Neural progenitor cell (in vitro differentiated cells): ENCODE results near the gene B3GNT4. TPM values are rescaled to one million over a fixed set of nuclear protein-coding genes. Genes with fewer than 3 reads are reported as not detected.

Experiments
- DNase-seq: peaks from one replicate; pipeline ENCODE4 v3.0.0-alpha.2; 2016; ENCODE audit warnings: low spot score
- H2AFZ ChIP-seq: fragments of 200-600 bp; sonication (generic); replicated peaks from 2 replicates; pipeline ENCODE4 v1.6.1; 2016; ENCODE audit warnings: antibody characterized with exemption
- H3F3A ChIP-seq: fragments of 200-600 bp; sonication (generic); 2 replicates; pipeline ENCODE4 v1.6.1; 2016; ENCODE audit warnings: antibody characterized with exemption, low read depth
- H3K27ac ChIP-seq: fragments of 200-600 bp; sonication (generic); 2 replicates; pipeline ENCODE4 v1.5.1; 2016; ENCODE audit warnings: mild to moderate bottlenecking
- H3K27me3 ChIP-seq: fragments of 200-600 bp; sonication (generic); 2 replicates; pipeline ENCODE4 v1.6.1; 2016; ENCODE audit warnings: mild to moderate bottlenecking, moderate library complexity
- H3K36me3 ChIP-seq: fragments of 200-600 bp; sonication (generic); 2 replicates; pipeline ENCODE4 v1.5.1; 2016
- H3K4me1 ChIP-seq: fragments of 200-600 bp; sonication (generic); 2 replicates; pipeline ENCODE4 v1.6.1; 2016; ENCODE audit warnings: mixed run types
- H3K4me2 ChIP-seq: fragments of 200-600 bp; sonication (generic); 2 replicates; pipeline ENCODE4 v1.6.1; 2016
- H3K4me3 ChIP-seq: fragments of 200-600 bp; sonication (generic); 2 replicates; pipeline ENCODE4 v1.5.1; 2016
- H3K79me2 ChIP-seq: fragments of 200-600 bp; sonication (generic); 2 replicates; pipeline ENCODE4 v1.6.1; 2016; ENCODE audit warnings: low read depth
- H3K9ac ChIP-seq: fragments of 200-600 bp; sonication (generic); 2 replicates; pipeline ENCODE4 v1.6.1; 2016
- H3K9me3 ChIP-seq: fragments of 200-600 bp; sonication (generic); 2 replicates; pipeline ENCODE4 v1.5.1; 2016; ENCODE audit warnings: low read depth
- H4K20me1 ChIP-seq: fragments of 200-600 bp; sonication (generic); 2 replicates; pipeline ENCODE4 v1.6.1; 2016; ENCODE audit warnings: low read depth
- H3K27ac Mint-ChIP-seq: 3 replicates; pipeline ENCODE4 v1.8.0; 2021; ENCODE audit warnings: mixed read lengths
- H3K27me3 Mint-ChIP-seq: 2 replicates; pipeline ENCODE4 v1.8.0; 2022; ENCODE audit warnings: low read depth, mild to moderate bottlenecking, inconsistent platforms, moderate library complexity, mixed read lengths; ENCODE audit not compliant: insufficient read depth
- H3K36me3 Mint-ChIP-seq: 3 replicates; pipeline ENCODE4 v1.8.0; 2021; ENCODE audit warnings: mixed read lengths
- H3K4me1 Mint-ChIP-seq: 3 replicates; pipeline ENCODE4 v1.8.0; 2021; ENCODE audit warnings: mixed read lengths
- H3K4me3 Mint-ChIP-seq: 3 replicates; pipeline ENCODE4 v1.8.0; 2021; ENCODE audit warnings: mild to moderate bottlenecking, moderate library complexity, mixed read lengths
- H3K9me3 Mint-ChIP-seq: 3 replicates; pipeline ENCODE4 v1.8.0; 2020; ENCODE audit warnings: mixed read lengths
- CTCF ChIP-seq: fragments of 200-600 bp; sonication (generic); IDR thresholded peaks from 2 replicates; pipeline ENCODE4 v1.5.1; 2017; ENCODE audit warnings: antibody characterized with exemption, mild to moderate bottlenecking
- EZH2 ChIP-seq: fragments of 200-600 bp; sonication (generic); IDR thresholded peaks from 2 replicates; pipeline ENCODE4 v1.6.1; 2017; ENCODE audit warnings: antibody characterized with exemption, mild to moderate bottlenecking, moderate library complexity
- EZH2phosphoT487 ChIP-seq: fragments of 200-600 bp; sonication (generic); IDR thresholded peaks from 2 replicates; pipeline ENCODE4 v1.6.1; 2017; ENCODE audit warnings: antibody characterized with exemption
- total RNA-seq: library from RNA; depleted of rRNA; stranded (reverse); fragments of >200 nt; gene quantifications from 2 replicates; pipeline ENCODE4 v1.2.3, GENCODE V29; 2015; ENCODE audit warnings: low replicate concordance

B3GNT4 gene
- total RNA-seq, 1 donor from 2014 or later: 0.30 TPM

GRCh38 chr12:122162976-122163375 lies 40.5 kb upstream of the B3GNT4 start:
- Histone ChIP-seq H3K36me3 (no peaks in the 10 kb centered on the region), H4K20me1 (no peaks in the 10 kb centered on the region), H3K4me3 (no peak overlapping the region), H3K27ac (no peak overlapping the region), H3F3A (no peaks in the 10 kb centered on the region), H3K4me1 (no peaks in the 10 kb centered on the region), H3K27me3 (no peaks in the 10 kb centered on the region), H3K9ac (no peak overlapping the region), H3K9me3 (no peaks in the 10 kb centered on the region), H2AFZ (no peak overlapping the region), H3K79me2 (no peaks in the 10 kb centered on the region), H3K4me2 (no peak overlapping the region)
- Mint-ChIP-seq H3K27ac (no peak overlapping the region), H3K4me3 (no peak overlapping the region), H3K4me1 (peaks cover 9% of the 10 kb centered on the region), H3K9me3 (no peaks in the 10 kb centered on the region), H3K27me3 (no peaks in the 10 kb centered on the region), H3K36me3 (no peaks in the 10 kb centered on the region)
- no peak for DNase-seq
- TF ChIP-seq EZH2 (no peak), CTCF (no peak)

DNA sequence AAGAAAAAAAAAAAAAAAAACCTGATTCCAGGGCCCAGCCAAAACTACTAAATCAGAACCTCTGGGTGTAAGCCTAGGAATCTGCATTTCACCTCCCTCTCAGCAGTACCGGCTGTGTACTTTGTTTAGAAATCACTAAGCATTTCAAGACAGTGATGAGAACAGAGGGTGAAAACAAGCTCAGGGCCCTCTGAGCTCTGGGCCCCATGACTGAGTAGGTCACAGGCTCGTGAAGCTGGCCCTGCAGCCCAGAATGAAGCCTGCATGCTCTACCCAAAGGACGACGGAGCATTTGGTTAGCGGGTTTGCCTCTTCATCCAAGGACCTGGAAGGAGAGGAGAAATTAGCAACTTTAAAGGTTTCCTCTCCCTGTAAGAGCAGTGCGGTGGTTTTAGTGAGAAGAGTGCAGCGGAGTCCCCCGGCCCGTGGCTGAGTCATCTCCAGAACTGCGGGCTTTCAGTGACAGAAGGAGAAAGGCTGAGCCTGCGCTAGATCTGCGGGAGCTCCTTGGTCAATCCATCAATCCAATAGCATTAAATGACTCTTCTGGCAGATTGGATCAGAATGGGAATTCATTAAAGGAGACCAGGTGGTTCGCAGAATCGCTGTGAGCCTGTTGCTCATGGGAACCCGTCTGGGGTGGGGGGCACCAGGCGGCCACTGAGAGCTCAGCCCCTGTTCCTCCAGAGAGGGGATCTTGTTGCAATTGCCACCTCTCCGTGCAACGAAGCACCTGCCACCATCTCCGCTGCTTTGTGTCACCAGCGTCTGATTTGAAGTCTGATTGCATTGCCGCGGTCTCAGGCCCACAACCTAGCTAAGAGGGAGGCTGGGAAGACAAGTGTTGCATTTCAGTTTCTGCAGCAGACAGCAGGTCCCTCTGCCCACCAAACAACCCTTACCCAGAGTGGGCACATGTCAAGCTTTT lies 36.8 kb upstream of the B3GNT4 start:
- Mint-ChIP-seq H3K27ac (peak overlapping the region; percentile 29), H3K36me3 (no peaks in the 10 kb centered on the region), H3K9me3 (peaks cover 4% of the 10 kb centered on the region), H3K4me3 (no peak overlapping the region), H3K27me3 (peaks cover 4% of the 10 kb centered on the region), H3K4me1 (peaks cover 9% of the 10 kb centered on the region)
- no peak for DNase-seq
- H3K9me3 ChIP-seq: no peaks in the 10 kb centered on the region
- no peaks in the 10 kb centered on the region for H3K36me3 ChIP-seq
- no peak overlapping the region for H3K4me3 ChIP-seq
- no peaks in the 10 kb centered on the region for H4K20me1 ChIP-seq
- TF ChIP-seq CTCF (no peak), EZH2 (no peak), EZH2phosphoT487 (no peak)
- H3F3A ChIP-seq: no peaks in the 10 kb centered on the region
- H2AFZ ChIP-seq: peak overlapping the region; percentile 57
- no peaks in the 10 kb centered on the region for H3K4me1 ChIP-seq
- H3K9ac ChIP-seq: no peak overlapping the region
- H3K4me2 ChIP-seq: no peak overlapping the region
- no peak overlapping the region for H3K27ac ChIP-seq
- H3K27me3 ChIP-seq: no peaks in the 10 kb centered on the region
- H3K79me2 ChIP-seq: no peaks in the 10 kb centered on the region

- H3K27me3 ChIP-seq: no peaks in the 10 kb centered on the region
- H3F3A ChIP-seq: no peaks in the 10 kb centered on the region
- peak overlapping the region; percentile 57 for H2AFZ ChIP-seq
- TF ChIP-seq EZH2 (no peak), EZH2phosphoT487 (no peak), CTCF (no peak)
- no peaks in the 10 kb centered on the region for H3K79me2 ChIP-seq
- H3K27ac ChIP-seq: no peak overlapping the region
- H3K4me3 ChIP-seq: no peak overlapping the region
- H3K4me1 Mint-ChIP-seq: peaks cover 9% of the 10 kb centered on the region
- no peaks in the 10 kb centered on the region for H3K36me3 Mint-ChIP-seq
- H3K36me3 ChIP-seq: no peaks in the 10 kb centered on the region
- H3K4me2 ChIP-seq: no peak overlapping the region
- peaks cover 4% of the 10 kb centered on the region for H3K9me3 Mint-ChIP-seq
- no peak for DNase-seq
- H3K27me3 Mint-ChIP-seq: peaks cover 4% of the 10 kb centered on the region
- H3K27ac Mint-ChIP-seq: peak overlapping the region; percentile 29
- H4K20me1 ChIP-seq: no peaks in the 10 kb centered on the region
- no peaks in the 10 kb centered on the region for H3K9me3 ChIP-seq
- no peak overlapping the region for H3K9ac ChIP-seq
- H3K4me1 ChIP-seq: no peaks in the 10 kb centered on the region
- H3K4me3 Mint-ChIP-seq: no peak overlapping the region
These were observed 36.1 kb upstream of the B3GNT4 start for GRCh38 chr12:122167356-122167925.
